Esophagus squamous epithelium (tissue), 5 donors: ENCODE results near the gene ALDH1A3. TPM values are rescaled to one million over a fixed set of nuclear protein-coding genes. Genes with fewer than 3 reads are reported as not detected.

Experiments
- DNase-seq: peaks from one replicate; lab custom pipeline; 2025; lab: John Stamatoyannopoulos, UW
- H3K27ac ChIP-seq, 4 donors: fragments of 200-600 bp; sonication (generic); one replicate each; pipeline ENCODE4 v1.5.1; 2016 to 2019; ENCODE audit warnings: mild to moderate bottlenecking in 1 of 4
- H3K27me3 ChIP-seq, 4 donors: fragments of 200-600 bp; sonication (generic); 1 replicate in 3 of 4; 2 replicates in 1 of 4; pipeline versions ENCODE4 v1.5.1 to v1.6.0; 2017 to 2021; ENCODE audit warnings: antibody characterized with exemption in 1 of 4
- H3K36me3 ChIP-seq, 3 donors: fragments of 200-600 bp; sonication (generic); one replicate each; pipeline ENCODE4 v1.5.1; 2016 to 2019
- H3K4me1 ChIP-seq, 3 donors: fragments of 200-600 bp; sonication (generic); one replicate each; pipeline ENCODE4 v1.5.1; 2017 to 2019
- H3K4me3 ChIP-seq, 4 donors: fragments of 200-600 bp; sonication (generic); 1 replicate in 3 of 4; 2 replicates in 1 of 4; pipeline ENCODE4 v1.5.1; 2016 to 2019; ENCODE audit warnings: mild to moderate bottlenecking in 2 of 4, moderate library complexity in 1 of 4
- H3K9me3 ChIP-seq, 3 donors: fragments of 200-600 bp; sonication (generic); one replicate each; pipeline ENCODE4 v1.5.1; 2016 to 2019
- POLR2A ChIP-seq, 4 donors: fragments of 450-650 bp; IDR thresholded peaks; one replicate each; pipeline ENCODE4 v1.6.1; 2017; ENCODE audit warnings: antibody characterized with exemption in 4 of 4, mild to moderate bottlenecking in 4 of 4, moderate library complexity in 3 of 4
- WGBS, 2 donors: methylation state at CpG; one replicate each; pipeline ENCODE4 v1.1.5; 2018; 5-methylcytosine and 5-hydroxymethylcytosine counted together
- intact Hi-C: fragments of 100-400 bp; cut with DNase I; formaldehyde crosslinking; loops from one replicate; pipeline ENCODE4 v1.15.0; 2022
- total RNA-seq, 4 donors: library from RNA; depleted of rRNA; stranded (reverse); fragments of >200 nt; gene quantifications; one replicate each; pipeline ENCODE4 v1.1.0, GENCODE V29; 2016
- TF ChIP-seq, protein P1 (sequence below), 6 experiments: fragments of 450-650 bp in 4 of 6; fragments of 200-600 bp in 2 of 6; sonication (generic) in 2 of 6; IDR thresholded peaks; one replicate each; pipeline ENCODE4 v1.5.1; 2016 to 2019; ENCODE audit warnings: antibody characterized with exemption in 6 of 6, mild to moderate bottlenecking in 4 of 6, moderate library complexity in 4 of 6
- donor health status: DM: yes; HTN: yes; CAD: no.

The ALDH1A3 gene
- total RNA-seq = 10 to 100 TPM; 31.9 to 63.0 (median 38.1) TPM

DNA sequence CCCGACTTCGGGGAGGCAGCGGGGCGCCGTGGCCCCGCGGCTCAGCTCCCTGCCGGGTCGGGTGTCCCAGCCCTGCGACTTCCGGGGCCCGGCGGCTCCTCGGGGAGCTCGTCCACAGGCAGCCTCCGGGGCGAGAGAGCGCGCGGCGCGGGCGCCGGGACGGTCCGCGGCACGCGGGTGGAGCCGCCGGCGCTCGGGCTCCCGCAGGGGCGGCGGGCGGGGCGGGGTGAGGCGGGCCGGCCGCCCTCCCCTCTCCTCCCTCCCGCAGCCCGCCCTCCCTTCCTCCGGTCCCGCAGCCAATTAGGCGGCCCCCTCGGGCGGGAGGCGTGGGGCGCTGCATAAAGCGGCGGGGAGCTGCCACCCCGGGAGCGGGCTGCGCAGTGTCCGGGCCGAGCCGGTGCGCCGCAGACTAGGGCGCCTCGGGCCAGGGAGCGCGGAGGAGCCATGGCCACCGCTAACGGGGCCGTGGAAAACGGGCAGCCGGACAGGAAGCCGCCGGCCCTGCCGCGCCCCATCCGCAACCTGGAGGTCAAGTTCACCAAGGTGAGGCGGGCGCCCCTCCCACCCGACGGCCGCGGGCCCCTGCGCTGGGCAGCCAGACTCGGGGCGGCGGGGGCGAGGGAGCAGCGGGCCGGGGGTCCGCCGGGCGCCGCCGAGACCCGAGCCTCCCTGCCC, at the start of gene ALDH1A3:
ALDH1A3 (plus strand) TSS at position 368 of the 675 bp plus-strand sequence; CDS start at position 445, 77 bp downstream.
- TF ChIP-seq, protein P1, sequence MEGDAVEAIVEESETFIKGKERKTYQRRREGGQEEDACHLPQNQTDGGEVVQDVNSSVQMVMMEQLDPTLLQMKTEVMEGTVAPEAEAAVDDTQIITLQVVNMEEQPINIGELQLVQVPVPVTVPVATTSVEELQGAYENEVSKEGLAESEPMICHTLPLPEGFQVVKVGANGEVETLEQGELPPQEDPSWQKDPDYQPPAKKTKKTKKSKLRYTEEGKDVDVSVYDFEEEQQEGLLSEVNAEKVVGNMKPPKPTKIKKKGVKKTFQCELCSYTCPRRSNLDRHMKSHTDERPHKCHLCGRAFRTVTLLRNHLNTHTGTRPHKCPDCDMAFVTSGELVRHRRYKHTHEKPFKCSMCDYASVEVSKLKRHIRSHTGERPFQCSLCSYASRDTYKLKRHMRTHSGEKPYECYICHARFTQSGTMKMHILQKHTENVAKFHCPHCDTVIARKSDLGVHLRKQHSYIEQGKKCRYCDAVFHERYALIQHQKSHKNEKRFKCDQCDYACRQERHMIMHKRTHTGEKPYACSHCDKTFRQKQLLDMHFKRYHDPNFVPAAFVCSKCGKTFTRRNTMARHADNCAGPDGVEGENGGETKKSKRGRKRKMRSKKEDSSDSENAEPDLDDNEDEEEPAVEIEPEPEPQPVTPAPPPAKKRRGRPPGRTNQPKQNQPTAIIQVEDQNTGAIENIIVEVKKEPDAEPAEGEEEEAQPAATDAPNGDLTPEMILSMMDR (IDR thresholded peaks at IDR 0.05) = no peak
- peak in 2 of 4 donors; percentile 15 to 54 for TF ChIP-seq POLR2A (IDR thresholded peaks at IDR 0.05)
- no CpG with 5 or more reads among the region's 93 CpGs for WGBS, 2 donors
- peak within 1 kb of the TSS; percentile 45 to 75 (median 58) for H3K27ac ChIP-seq

DNA sequence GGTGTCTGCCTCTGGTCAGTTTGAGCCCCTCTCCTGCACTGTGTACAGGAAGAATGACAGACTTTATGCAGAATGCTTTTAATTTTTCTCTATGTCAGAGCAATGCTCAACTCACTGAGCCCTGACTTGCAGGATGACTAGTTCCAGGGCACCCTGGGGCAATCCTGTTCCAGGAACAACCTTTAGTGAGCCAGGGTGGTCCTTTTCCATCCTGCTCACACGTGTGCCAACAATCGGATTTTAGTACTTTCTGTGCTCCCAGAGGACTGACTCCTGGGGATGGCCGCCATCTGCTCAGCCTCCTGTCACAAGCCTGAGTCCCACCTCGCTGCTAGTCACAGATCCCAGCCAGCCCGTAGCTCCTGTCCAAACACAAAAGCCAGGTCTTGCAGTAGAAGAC, 48.2 kb upstream of the ALDH1A3 start:
- Histone ChIP-seq H3K4me3 (no peak overlapping the region), H3K27ac (no peak overlapping the region), H3K4me1 (no peaks in the 10 kb centered on the region), H3K27me3 (peaks cover 0 to 4% (median 0%) of the 10 kb centered on the region in 4 donors), H3K36me3 (no peaks in the 10 kb centered on the region), H3K9me3 (no peaks in the 10 kb centered on the region)
- intact Hi-C loops = no loop called here
- TF ChIP-seq, protein P1 (IDR thresholded peaks at IDR 0.05) = no peak
- TF ChIP-seq POLR2A (IDR thresholded peaks at IDR 0.05) = no peak
- 0 to 55% methylated on average over 2 to 5 of the region's 5 CpGs for WGBS, 2 donors
- DNase-seq = no peak

More for the DNA sequence above, at the start of gene ALDH1A3:
- H3K4me3 ChIP-seq = peak within 1 kb of the TSS; percentile 50 to 83 (median 61)
- H3K9me3 ChIP-seq = no peaks in the 10 kb centered on the region
- no peak for DNase-seq
- peaks cover 3 to 33% (median 12%) of the 10 kb centered on the region in 3 donors for H3K4me1 ChIP-seq
- intact Hi-C loops = no loop called here
- no peaks in the 10 kb centered on the region for H3K36me3 ChIP-seq
- H3K27me3 ChIP-seq = peaks cover 0 to 63% (median 0%) of the 10 kb centered on the region in 4 donors

DNA sequence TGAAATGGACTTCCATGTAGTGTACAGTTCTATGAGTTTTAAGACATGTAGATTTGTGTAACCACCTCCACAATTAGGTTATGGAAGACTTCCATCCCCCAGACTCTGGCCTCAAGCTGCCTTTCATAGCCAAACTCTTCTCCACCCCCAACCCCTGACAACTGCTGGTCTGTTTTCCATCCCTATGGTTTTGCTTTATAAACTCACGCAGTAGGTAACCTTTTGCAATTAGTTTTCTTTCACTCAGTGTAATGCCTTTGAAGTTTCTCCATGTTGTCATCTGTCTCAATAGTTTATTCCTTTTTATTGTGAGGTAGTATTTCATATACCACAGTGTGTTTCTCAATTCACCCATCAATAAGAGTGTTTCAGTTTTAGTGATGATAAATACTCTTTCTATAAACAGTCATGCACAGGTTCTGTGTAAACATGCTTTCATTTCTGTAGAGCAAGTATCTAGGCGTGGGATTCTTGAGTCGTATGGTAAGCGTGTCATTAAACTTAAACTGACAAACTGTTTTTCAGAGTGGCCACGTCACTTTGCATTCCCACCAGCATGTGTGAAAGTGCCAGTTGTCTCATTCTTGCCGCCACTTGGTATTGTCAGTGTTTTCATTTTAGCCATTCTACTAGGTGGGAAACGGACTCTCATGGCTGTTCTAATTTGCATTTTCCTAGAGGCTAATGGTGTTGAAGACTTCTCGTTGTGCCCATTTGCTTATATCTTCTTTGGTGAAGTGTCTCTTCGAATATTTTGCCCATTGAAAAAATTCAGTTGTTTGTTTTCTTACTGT, 47.3 kb upstream of the ALDH1A3 start:
- TF ChIP-seq, protein P1 (IDR thresholded peaks at IDR 0.05) = no peak
- intact Hi-C loops = no loop called here

DNA sequence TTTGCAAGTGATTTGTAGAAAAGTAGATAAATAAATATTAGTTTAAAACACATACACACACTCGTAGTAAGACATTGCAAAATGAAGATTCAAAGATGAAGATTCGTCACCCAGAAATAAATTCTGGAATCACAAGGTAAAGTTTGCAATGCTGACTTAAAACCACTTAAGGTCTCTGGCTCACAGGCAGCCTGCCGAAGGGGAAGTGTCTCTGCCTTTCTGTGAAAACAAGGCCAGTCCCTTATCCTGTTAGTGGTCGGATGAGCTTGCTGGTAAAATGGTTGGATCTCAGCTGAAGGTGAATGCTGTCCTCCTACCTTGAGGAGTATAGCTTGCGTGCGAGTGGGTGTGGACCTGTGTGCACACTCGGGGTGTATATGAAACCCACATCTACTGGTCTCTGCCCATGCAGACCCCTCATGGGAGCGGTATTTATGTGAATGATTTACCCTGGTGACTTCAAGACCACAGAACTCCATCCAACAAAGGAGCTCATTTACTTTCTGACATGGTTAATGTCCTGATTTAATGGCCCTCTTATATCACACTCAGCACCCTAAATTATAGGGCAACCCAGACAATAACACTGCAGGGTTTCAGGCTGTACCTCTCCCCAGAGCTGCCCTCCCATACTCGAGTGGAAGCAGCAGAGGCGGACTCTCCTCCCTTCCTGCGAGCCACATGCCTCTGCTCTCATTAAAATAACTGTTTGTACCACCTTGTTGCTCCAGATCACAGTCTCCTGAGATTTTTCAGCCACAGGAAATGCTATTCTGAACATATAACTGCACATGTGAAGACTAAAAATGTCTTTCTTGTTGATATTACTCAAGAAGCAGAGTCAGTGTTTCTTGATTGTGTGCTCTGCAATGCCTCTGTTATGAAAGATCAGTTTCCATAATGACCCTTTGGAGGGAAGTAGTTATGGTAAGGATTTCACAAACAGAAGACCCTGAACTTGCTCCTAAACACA, 45.9 kb upstream of the ALDH1A3 start:
- intact Hi-C loops = no loop called here
- WGBS, 2 donors = 72 to 77% methylated on average over 9 to 11 of the region's 11 CpGs
- Histone ChIP-seq H3K4me1 (no peaks in the 10 kb centered on the region), H3K9me3 (no peaks in the 10 kb centered on the region), H3K27ac (no peak overlapping the region), H3K27me3 (peaks cover 0 to 11% (median 0%) of the 10 kb centered on the region in 4 donors), H3K36me3 (no peaks in the 10 kb centered on the region), H3K4me3 (no peak overlapping the region)
- no peak for DNase-seq
- TF ChIP-seq POLR2A (IDR thresholded peaks at IDR 0.05) = no peak
- TF ChIP-seq, protein P1 (IDR thresholded peaks at IDR 0.05) = no peak

More for the DNA sequence above, 47.3 kb upstream of the ALDH1A3 start:
- Histone ChIP-seq H3K27ac (no peak overlapping the region), H3K4me3 (no peak overlapping the region), H3K4me1 (no peaks in the 10 kb centered on the region), H3K36me3 (no peaks in the 10 kb centered on the region), H3K27me3 (peaks cover 0 to 11% (median 0%) of the 10 kb centered on the region in 4 donors), H3K9me3 (no peaks in the 10 kb centered on the region)
- WGBS, 2 donors = 68 to 74% methylated on average over 9 of the region's 9 CpGs
- DNase-seq = no peak
